K562 (cell line): ENCODE results near the gene NXF1. TPM values are rescaled to one million over a fixed set of nuclear protein-coding genes. Genes with fewer than 3 reads are reported as not detected.

ENCODE experiments used
- ATAC-seq: fragments of 200-7000 bp; cut with Tn5 transposase; 3 replicates; pipeline ENCODE4 v1.9.1; 2020; ENCODE audit warnings: moderate library complexity
- BruUV-seq: library from RNA; stranded (reverse); fragments of 400-500 nt; replicated peaks from 2 replicates; lab custom pipeline; 2021; lab: Mats Ljungman, UMichigan
- CTCF ChIA-PET: fragments of 300-600 bp; formaldehyde crosslinking; extraction: SDS; loops from one replicate; lab custom pipeline; 2021; ENCODE audit warnings: low intra/inter-chr PET ratio; lab: Yijun Ruan, JAX
- POLR2A ChIA-PET: fragments of 300-600, 350-650 bp; sonication (Branson Sonifier 250); formaldehyde crosslinking; extraction: SDS; loops from one replicate; lab custom pipeline; 2021; ENCODE audit warnings: antibody characterized with exemption, inconsistent platforms; lab: Yijun Ruan, JAX
- DNase-seq, 4 experiments: peaks; one replicate each; pipeline versions ENCODE4 v3.0.0 to v3.0.0-alpha.2; 2011 to 2018; ENCODE audit warnings: low spot score in 3 of 4, mixed read lengths in 3 of 4; ENCODE audit errors: extremely low read depth in 1 of 4
- FAIRE-seq: peaks from 2 replicates; lab custom pipeline; 2011; peaks lifted over from hg19 to GRCh38; lab: Jason Lieb, UNC
- H2AFZ ChIP-seq: 2 replicates; pipeline ENCODE4 v1.6.0; 2011; ENCODE audit warnings: low read depth, low read length, control low read depth, inconsistent platforms
- H3K27ac ChIP-seq: fragments of 200-600 bp; 3 replicates; pipeline ENCODE4 v1.8.0; 2011; ENCODE audit warnings: low read depth, mild to moderate bottlenecking, control low read depth, inconsistent platforms, low read length, moderate library complexity, mixed read lengths; ENCODE audit errors: extremely low read depth
- H3K27me3 ChIP-seq, 2 experiments: fragments of 300-600 bp in 1 of 2; 2 replicates in 1 of 2; 3 replicates in 1 of 2; pipeline versions ENCODE4 v1.6.0 to v1.8.0; 2011; ENCODE audit warnings: inconsistent platforms in 2 of 2, low read length in 2 of 2, mild to moderate bottlenecking in 1 of 2, mixed read lengths in 1 of 2, moderate library complexity in 1 of 2; ENCODE audit not compliant: control insufficient read depth in 2 of 2, insufficient read depth in 2 of 2
- H3K36me3 ChIP-seq: fragments of 300-600 bp; 3 replicates; pipeline ENCODE4 v1.8.0; 2011; ENCODE audit warnings: mild to moderate bottlenecking, low read length, inconsistent platforms; ENCODE audit not compliant: control insufficient read depth, insufficient read depth
- H3K4me1 ChIP-seq, 2 experiments: fragments of 200-600 bp in 1 of 2; replicated peaks in 1 of 2; 2 replicates in 1 of 2; 3 replicates in 1 of 2; pipeline versions ENCODE4 v1.5.1 to v1.8.0; 2011; ENCODE audit warnings: inconsistent platforms in 2 of 2, low read length in 2 of 2, mild to moderate bottlenecking in 1 of 2, mixed read lengths in 1 of 2, moderate library complexity in 1 of 2; ENCODE audit not compliant: control insufficient read depth in 2 of 2, insufficient read depth in 2 of 2
- H3K4me2 ChIP-seq: 2 replicates; pipeline ENCODE4 v1.6.1; 2011; ENCODE audit warnings: low read length, control low read depth, inconsistent platforms, mixed read lengths; ENCODE audit not compliant: insufficient read depth
- H3K4me3 ChIP-seq: fragments of 200-600 bp; sonication (generic), shearing (Covaris generic); 2 replicates; pipeline ENCODE4 v1.5.1; 2016; ENCODE audit warnings: control low read depth, inconsistent platforms
- H3K79me2 ChIP-seq: fragments of 200-600 bp; 3 replicates; pipeline ENCODE4 v1.8.0; 2011; ENCODE audit warnings: low read length, inconsistent platforms; ENCODE audit not compliant: control insufficient read depth, insufficient read depth
- H3K9ac ChIP-seq, 2 experiments: 2 replicates each; pipeline versions ENCODE4 v1.6.0 to v1.6.1; 2011; ENCODE audit warnings: low read depth in 2 of 2, low read length in 2 of 2, control low read depth in 1 of 2, inconsistent platforms in 1 of 2, mild to moderate bottlenecking in 1 of 2, mixed read lengths in 1 of 2; ENCODE audit not compliant: insufficient read depth in 1 of 2
- H3K9me1 ChIP-seq: one replicate; pipeline ENCODE4 v1.6.0; 2011; ENCODE audit warnings: inconsistent platforms, mild to moderate bottlenecking, low read length, moderate library complexity; ENCODE audit not compliant: control insufficient read depth, insufficient read depth
- H3K9me3 ChIP-seq: replicated peaks from 2 replicates; pipeline ENCODE4 v1.5.1; 2011; ENCODE audit warnings: low read depth, low read length, inconsistent platforms; ENCODE audit not compliant: control insufficient read depth, insufficient read depth
- H4K20me1 ChIP-seq: replicated peaks from 2 replicates; pipeline ENCODE4 v1.6.1; 2011; ENCODE audit warnings: low read length, inconsistent platforms, mixed read lengths; ENCODE audit not compliant: control insufficient read depth, insufficient read depth
- ARID3B ChIP-seq: fragments of 250-450 bp; sonication (Bioruptor Pico); IDR thresholded peaks from 2 replicates; pipeline ENCODE4 v1.4.0; 2020; ENCODE audit warnings: borderline replicate concordance
- KDM5B ChIP-seq: fragments of 200-600 bp; sonication (generic); IDR thresholded peaks from 2 replicates; pipeline ENCODE4 v1.6.1; 2012; ENCODE audit warnings: low read depth, mild to moderate bottlenecking, moderate library complexity, low read length, control low read depth, inconsistent platforms; ENCODE audit not compliant: insufficient replicate concordance
- RBFOX2 ChIP-seq: fragments of 200-400 bp; formaldehyde crosslinking; IDR thresholded peaks from 2 replicates; pipeline ENCODE4 v1.6.1; 2017; ENCODE audit warnings: low read depth, mild to moderate bottlenecking, low read length, moderate library complexity
- WGBS: fragments of 100-300 bp; shearing (Covaris generic); methylation state at CpG from one replicate; pipeline ENCODE4 v1.1.6; 2016; ENCODE audit warnings: low coverage, mixed read lengths; ENCODE audit not compliant: insufficient coverage; ENCODE audit errors: missing lambda C conversion rate; 5-methylcytosine and 5-hydroxymethylcytosine counted together
- in situ Hi-C: fragments of 300-500 bp; cut with MboI; formaldehyde crosslinking; loops from 4 replicates; pipeline ENCODE4 v1.15.0; 2018; ENCODE audit warnings: inconsistent platforms, mixed read lengths
- intact Hi-C: fragments of 100-400 bp; cut with micrococcal nuclease; formaldehyde crosslinking; loops from 2 replicates; pipeline ENCODE4 v1.14.2; 2022
- polyA plus RNA-seq, 8 experiments: library from polyadenylated mRNA; depleted of rRNA in 4 of 8; stranded (reverse) in 5 of 8; unstranded in 3 of 8; fragments of >200 nt; fragmentation: Nextera tagmentation in 2 of 8; fragmentation: Illumina TruSeq in 1 of 8; extraction: Ambion mirVana in 2 of 8; extraction: Trizol in 1 of 8; gene quantifications; 2 replicates each; pipeline versions ENCODE4 v1.2.1 to v1.2.3, GENCODE V29; 2011 to 2014; ENCODE audit warnings: inconsistent platforms in 1 of 8, missing spikeins in 1 of 8
- total RNA-seq, 7 experiments: library from RNA; depleted of rRNA in 6 of 7; stranded (reverse); fragments of >200 nt in 6 of 7; fragmentation: Illumina TruSeq in 2 of 7; extraction: Trizol in 2 of 7; gene quantifications; 2 replicates each; pipeline versions ENCODE4 v1.2.1 to v1.2.3, GENCODE V29; 2011 to 2021; ENCODE audit warnings: low replicate concordance in 1 of 7

Gene NXF1
- total and polyA plus RNA-seq, 9 of the 15 experiments (the other 6 are each of a cell fraction or from before 2014, with no cell fraction given), result 18.1 to 98.3 (median 35.8) TPM

DNA sequence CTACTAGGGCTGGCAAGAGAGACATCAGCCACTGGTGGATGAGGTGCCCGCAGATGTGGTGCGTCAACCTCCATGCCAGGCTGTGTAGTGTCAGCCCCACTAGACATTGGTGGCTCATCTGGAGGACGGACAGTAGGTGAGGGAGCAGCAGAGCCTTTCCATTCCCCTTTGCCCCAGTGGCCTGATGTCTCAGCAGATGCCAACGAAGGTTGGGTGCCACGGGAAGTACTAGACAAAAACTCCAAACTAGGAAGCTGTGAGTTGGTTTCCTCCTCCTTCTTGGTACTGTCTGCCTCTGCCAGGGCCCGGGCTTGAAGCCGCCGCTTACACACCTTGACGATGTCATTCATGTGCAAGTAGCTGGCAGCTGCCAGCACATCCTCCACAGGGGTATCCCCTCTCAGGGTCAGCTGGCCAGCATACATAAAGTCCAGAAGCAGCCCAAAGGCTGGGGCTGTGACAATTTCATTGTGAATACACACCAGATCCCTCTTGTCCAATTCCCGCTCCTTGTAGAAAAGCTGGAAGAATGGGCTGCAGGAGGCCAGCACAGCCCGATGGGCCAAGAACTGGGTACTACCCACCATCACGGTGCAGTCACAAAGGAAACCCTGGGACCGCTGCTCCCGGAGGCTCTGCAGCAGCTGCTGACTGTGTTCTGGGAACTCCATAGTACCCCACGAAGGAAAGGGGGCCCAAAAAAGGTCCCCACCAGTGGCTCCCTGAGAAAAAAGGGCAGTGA, 52.1 kb downstream of the NXF1 start:
- H3K27ac ChIP-seq, result peak overlapping the region; percentile 86; the same call in 2 of the 3 replicates
- peaks cover 22% of the 10 kb centered on the region for H3K79me2 ChIP-seq
- H4K20me1 ChIP-seq, result no peaks in the 10 kb centered on the region
- TF ChIP-seq ARID3B (CRISPR knock-in tag) (0 out of 2 replicates have a peak, but pooled peaks have one; percentile 19), KDM5B (peak; percentile 7), RBFOX2 (no peak)
- no peaks in the 10 kb centered on the region for H3K9me1 ChIP-seq
- intact Hi-C loops, result no loop called here
- no peaks in the 10 kb centered on the region for H3K9me3 ChIP-seq
- in situ Hi-C loops, result no loop called here
- H3K4me1 ChIP-seq, result peaks cover 14 to 28% of the 10 kb centered on the region in 2 experiments; a peak in 4 of 5 replicates
- DNase-seq, result no peak
- H2AFZ ChIP-seq, result peak overlapping the region; percentile 98
- ChIA-PET CTCF (no interaction called here), POLR2A (interaction anchor here (0.6 to 2.7 kb wide), 30 partner anchors 8 to 1241 kb away, joined by 3 to 27 read pairs (median 5); partner anchors contain the start of genes BSCL2, C11orf98, CSKMT and GNG3)
- 44% methylated on average over 14 of the region's 15 CpGs for WGBS
- peaks cover 20% of the 10 kb centered on the region; the same call in 1 of the 3 replicates for H3K36me3 ChIP-seq
- peak overlapping the region; percentile 84 to 91 for H3K9ac ChIP-seq
- peak overlapping the region; percentile 94 for H3K4me2 ChIP-seq
- H3K4me3 ChIP-seq, result peak overlapping the region; percentile 63
- BruUV-seq, result TSS peak; percentile 84
- no peak for ATAC-seq
- FAIRE-seq, result no peak
- no peaks in the 10 kb centered on the region for H3K27me3 ChIP-seq
